ENCODE measurements around the gene HMCN2.

DNA sequence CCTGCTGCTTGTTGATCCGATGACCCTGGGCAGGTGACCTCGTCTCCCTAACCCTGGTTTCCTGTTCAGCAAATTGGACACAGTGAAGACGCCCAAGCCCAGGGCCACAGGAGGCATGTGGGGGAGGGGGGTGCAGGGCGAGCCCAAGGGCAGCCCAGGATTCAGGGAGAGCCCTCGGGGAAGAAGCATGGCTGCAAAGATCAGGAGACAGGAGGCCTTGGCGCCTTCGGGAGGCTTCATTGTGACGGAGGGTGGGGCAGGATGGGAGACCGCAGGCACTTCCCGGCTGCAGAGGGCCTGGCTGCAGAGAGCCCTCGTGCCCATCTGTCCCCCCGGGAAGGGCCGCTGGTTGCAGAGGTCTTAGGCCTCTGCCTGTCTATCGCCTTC lies 185.4 kb downstream of the HMCN2 start:
- TF ChIP-seq, protein P1, sequence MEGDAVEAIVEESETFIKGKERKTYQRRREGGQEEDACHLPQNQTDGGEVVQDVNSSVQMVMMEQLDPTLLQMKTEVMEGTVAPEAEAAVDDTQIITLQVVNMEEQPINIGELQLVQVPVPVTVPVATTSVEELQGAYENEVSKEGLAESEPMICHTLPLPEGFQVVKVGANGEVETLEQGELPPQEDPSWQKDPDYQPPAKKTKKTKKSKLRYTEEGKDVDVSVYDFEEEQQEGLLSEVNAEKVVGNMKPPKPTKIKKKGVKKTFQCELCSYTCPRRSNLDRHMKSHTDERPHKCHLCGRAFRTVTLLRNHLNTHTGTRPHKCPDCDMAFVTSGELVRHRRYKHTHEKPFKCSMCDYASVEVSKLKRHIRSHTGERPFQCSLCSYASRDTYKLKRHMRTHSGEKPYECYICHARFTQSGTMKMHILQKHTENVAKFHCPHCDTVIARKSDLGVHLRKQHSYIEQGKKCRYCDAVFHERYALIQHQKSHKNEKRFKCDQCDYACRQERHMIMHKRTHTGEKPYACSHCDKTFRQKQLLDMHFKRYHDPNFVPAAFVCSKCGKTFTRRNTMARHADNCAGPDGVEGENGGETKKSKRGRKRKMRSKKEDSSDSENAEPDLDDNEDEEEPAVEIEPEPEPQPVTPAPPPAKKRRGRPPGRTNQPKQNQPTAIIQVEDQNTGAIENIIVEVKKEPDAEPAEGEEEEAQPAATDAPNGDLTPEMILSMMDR (IDR thresholded peaks at IDR 0.05), result no peak
- TF ChIP-seq POLR2A (IDR thresholded peaks at IDR 0.05) (no peak), POLR2AphosphoS5 (IDR thresholded peaks at IDR 0.05) (no peak), EP300 (IDR thresholded peaks at IDR 0.05) (no peak)

All from stomach (tissue), 4 donors.